IMR-90 (cell line): ENCODE data around the gene SV2B. TPM values are rescaled to one million over a fixed set of nuclear protein-coding genes. Genes with fewer than 3 reads are reported as not detected.

Experiments
- ATAC-seq: fragments of 200-7000 bp; cut with Tn5 transposase; 2 replicates; pipeline ENCODE4 v1.9.1; 2020; ENCODE audit warnings: low read depth, mild to moderate bottlenecking, moderate library complexity
- BruUV-seq: library from RNA; stranded (reverse); fragments of 400-500 nt; replicated peaks from 2 replicates; lab custom pipeline; 2021; lab: Mats Ljungman, UMichigan
- CTCF ChIA-PET: fragments of 300-600 bp; formaldehyde crosslinking; extraction: SDS; loops from one replicate; lab custom pipeline; 2021; ENCODE audit warnings: antibody characterized with exemption; lab: Yijun Ruan, JAX
- POLR2A ChIA-PET: fragments of 300-600 bp; sonication (Branson Sonifier 250); formaldehyde crosslinking; loops from one replicate; lab custom pipeline; 2022; ENCODE audit warnings: antibody characterized with exemption; ENCODE audit not compliant: unreplicated experiment; lab: Charles Lee
- DNase-seq: peaks from one replicate; pipeline ENCODE4 v3.0.0; 2013
- H2AFZ ChIP-seq: replicated peaks from 2 replicates; pipeline ENCODE3; 2013; ENCODE audit warnings: low read length, mild to moderate bottlenecking; ENCODE audit not compliant: poor library complexity
- H2AK5ac ChIP-seq: 2 replicates; pipeline ENCODE4 v1.6.1; 2013; ENCODE audit warnings: low read depth, low read length, inconsistent platforms
- H2AK9ac ChIP-seq: replicated peaks from 2 replicates; pipeline ENCODE3; 2013; ENCODE audit warnings: mild to moderate bottlenecking, low read depth, low read length, moderate library complexity; ENCODE audit not compliant: poor library complexity
- H2BK120ac ChIP-seq: 2 replicates; pipeline ENCODE4 v1.6.1; 2013; ENCODE audit warnings: low read depth, low read length, inconsistent platforms
- H2BK15ac ChIP-seq: 3 replicates; pipeline ENCODE4 v1.6.1; 2013; ENCODE audit warnings: low read depth, low read length, inconsistent platforms
- H2BK20ac ChIP-seq: 2 replicates; pipeline ENCODE4 v1.6.1; 2013; ENCODE audit warnings: low read depth, mild to moderate bottlenecking, inconsistent platforms, low read length, moderate library complexity
- H2BK5ac ChIP-seq: 2 replicates; pipeline ENCODE4 v1.6.1; 2013; ENCODE audit warnings: mild to moderate bottlenecking, low read depth, low read length, inconsistent platforms; ENCODE audit not compliant: poor library complexity, severe bottlenecking
- H3K14ac ChIP-seq: replicated peaks from 2 replicates; pipeline ENCODE4 v1.6.1; 2013; ENCODE audit warnings: low read depth, low read length, inconsistent platforms
- H3K18ac ChIP-seq: 2 replicates; pipeline ENCODE4 v1.6.1; 2013; ENCODE audit warnings: low read depth, low read length, control low read depth
- H3K23ac ChIP-seq: 2 replicates; pipeline ENCODE4 v1.6.1; 2013; ENCODE audit warnings: low read depth, low read length, inconsistent platforms
- H3K27ac ChIP-seq: 2 replicates; pipeline ENCODE4 v1.5.1; 2013; ENCODE audit warnings: mild to moderate bottlenecking, control low read depth, low read length; ENCODE audit not compliant: insufficient read depth
- H3K27me3 ChIP-seq: 2 replicates; pipeline ENCODE4 v1.6.1; 2013; ENCODE audit warnings: low read length; ENCODE audit not compliant: control insufficient read depth, insufficient read depth
- H3K36me3 ChIP-seq: 2 replicates; pipeline ENCODE4 v1.6.1; 2013; ENCODE audit warnings: low read length, mixed read lengths; ENCODE audit not compliant: control insufficient read depth, insufficient read depth
- H3K4ac ChIP-seq: 2 replicates; pipeline ENCODE4 v1.6.1; 2013; ENCODE audit warnings: low read depth, low read length, inconsistent platforms
- H3K4me1 ChIP-seq: 2 replicates; pipeline ENCODE4 v1.6.1; 2013; ENCODE audit warnings: low read length, mixed read lengths; ENCODE audit not compliant: control insufficient read depth, insufficient read depth
- H3K4me2 ChIP-seq: 2 replicates; pipeline ENCODE4 v1.6.1; 2013; ENCODE audit warnings: low read depth, mild to moderate bottlenecking, control low read depth, low read length, moderate library complexity
- H3K4me3 ChIP-seq: 2 replicates; pipeline ENCODE4 v1.5.1; 2013; ENCODE audit warnings: low read depth, mild to moderate bottlenecking, control low read depth, low read length, moderate library complexity; ENCODE audit not compliant: insufficient read depth
- H3K56ac ChIP-seq: 2 replicates; pipeline ENCODE4 v1.6.1; 2013; ENCODE audit warnings: low read length, inconsistent platforms; ENCODE audit not compliant: insufficient read depth; ENCODE audit errors: extremely low read depth
- H3K79me1 ChIP-seq, 2 experiments: 2 replicates each; pipeline ENCODE4 v1.6.1; 2013; ENCODE audit warnings: low read length in 2 of 2, inconsistent platforms in 1 of 2, low read depth in 1 of 2
- H3K9ac ChIP-seq: 2 replicates; pipeline ENCODE4 v1.6.1; 2013; ENCODE audit warnings: low read depth, low read length, control low read depth
- H3K9me1 ChIP-seq: 2 replicates; pipeline ENCODE4 v1.6.1; 2013; ENCODE audit warnings: low read length, inconsistent platforms; ENCODE audit not compliant: insufficient read depth
- H3K9me3 ChIP-seq: 2 replicates; pipeline ENCODE4 v1.6.1; 2013; ENCODE audit warnings: low read length; ENCODE audit not compliant: control insufficient read depth, insufficient read depth
- H4K20me1 ChIP-seq: 2 replicates; pipeline ENCODE4 v1.6.1; 2013; ENCODE audit warnings: low read length, inconsistent platforms; ENCODE audit not compliant: insufficient read depth
- H4K5ac ChIP-seq: 2 replicates; pipeline ENCODE4 v1.6.1; 2013; ENCODE audit warnings: mild to moderate bottlenecking, low read depth, low read length, control low read depth
- H4K8ac ChIP-seq, 2 experiments: 2 replicates each; pipeline ENCODE4 v1.6.1; 2013; ENCODE audit warnings: low read depth in 2 of 2, low read length in 2 of 2, control low read depth in 1 of 2, inconsistent platforms in 1 of 2
- H4K91ac ChIP-seq: 2 replicates; pipeline ENCODE4 v1.6.1; 2013; ENCODE audit warnings: low read depth, low read length, inconsistent platforms; ENCODE audit not compliant: insufficient read depth
- BHLHE40 ChIP-seq: fragments of 150-350 bp; IDR thresholded peaks from 2 replicates; pipeline ENCODE4 v1.6.1; 2016; ENCODE audit warnings: mild to moderate bottlenecking, low read depth, low read length
- CEBPB ChIP-seq: IDR thresholded peaks from 2 replicates; pipeline ENCODE4 v1.6.1; 2012; ENCODE audit warnings: low read depth, low read length, improper control_type of control experiment
- CHD1 ChIP-seq: IDR thresholded peaks from 2 replicates; pipeline ENCODE4 v1.6.1; 2012; ENCODE audit warnings: low read depth, low read length, improper control_type of control experiment
- MAFK ChIP-seq: IDR thresholded peaks from 2 replicates; pipeline ENCODE4 v1.6.1; 2012; ENCODE audit warnings: low read depth, low read length, improper control_type of control experiment
- MAZ ChIP-seq: IDR thresholded peaks from 2 replicates; pipeline ENCODE4 v1.6.1; 2012; ENCODE audit warnings: low read depth, mild to moderate bottlenecking, low read length, improper control_type of control experiment, moderate library complexity, borderline replicate concordance
- MXI1 ChIP-seq: IDR thresholded peaks from 2 replicates; pipeline ENCODE4 v1.6.1; 2012; ENCODE audit warnings: low read depth, mild to moderate bottlenecking, low read length, moderate library complexity, borderline replicate concordance
- NFE2L2 ChIP-seq: fragments of 150-350 bp; IDR thresholded peaks from 2 replicates; pipeline ENCODE4 v1.6.1; 2016; ENCODE audit warnings: low read depth, mild to moderate bottlenecking, low read length
- POLR2A ChIP-seq: IDR thresholded peaks from 2 replicates; pipeline ENCODE4 v1.6.1; 2012; ENCODE audit warnings: mild to moderate bottlenecking, low read depth, low read length
- RAD21 ChIP-seq: IDR thresholded peaks from 2 replicates; pipeline ENCODE4 v1.6.1; 2012; ENCODE audit warnings: low read length, improper control_type of control experiment
- RCOR1 ChIP-seq: IDR thresholded peaks from 2 replicates; pipeline ENCODE4 v1.6.1; 2012; ENCODE audit warnings: mild to moderate bottlenecking, low read length, improper control_type of control experiment; ENCODE audit not compliant: insufficient replicate concordance
- RFX5 ChIP-seq: IDR thresholded peaks from 2 replicates; pipeline ENCODE4 v1.8.0; 2012; ENCODE audit warnings: low read depth, mild to moderate bottlenecking, low read length, moderate library complexity
- SMC3 ChIP-seq: fragments of 150-350 bp; IDR thresholded peaks from 2 replicates; pipeline ENCODE4 v1.6.1; 2016; ENCODE audit warnings: low read depth, mild to moderate bottlenecking, antibody characterized with exemption, low read length, moderate library complexity
- WGBS, 2 experiments: methylation state at CpG; one replicate each; pipeline versions ENCODE4 v1.1.5 to v1.1.7; 2013; ENCODE audit warnings: missing lambda C conversion rate in 2 of 2; ENCODE audit not compliant: insufficient read length in 1 of 2; ENCODE audit errors: extremely low coverage in 2 of 2; 5-methylcytosine and 5-hydroxymethylcytosine counted together
- dilution Hi-C: fragments of 300-500 bp; cut with HindIII; formaldehyde crosslinking; loops from one replicate; pipeline ENCODE4 v1.14.3; 2018; ENCODE audit warnings: low sequenced_read_pairs; ENCODE audit not compliant: unreplicated experiment
- in situ Hi-C: fragments of 300-500 bp; cut with MboI; formaldehyde crosslinking; loops from 3 replicates; pipeline ENCODE4 v1.14.3; 2019; ENCODE audit warnings: low sequenced_read_pairs, inconsistent platforms, mixed read lengths
- intact Hi-C: fragments of 100-400 bp; cut with micrococcal nuclease; formaldehyde crosslinking; loops from 2 replicates; pipeline ENCODE4 v1.10.0; 2022
- polyA plus RNA-seq, 3 experiments: library from polyadenylated mRNA; depleted of rRNA; stranded (reverse); fragments of >200 nt; gene quantifications; 2 replicates each; pipeline ENCODE4 v1.2.3, GENCODE V29; 2012; ENCODE audit warnings: low replicate concordance in 1 of 3
- total RNA-seq: library from RNA; depleted of rRNA; stranded (reverse); fragments of >200 nt; gene quantifications from 2 replicates; pipeline ENCODE4 v1.2.3, GENCODE V29; 2012
- TF ChIP-seq, protein P1 (sequence below): fragments of 150-350 bp; IDR thresholded peaks from 2 replicates; pipeline ENCODE4 v1.6.1; 2017; ENCODE audit warnings: mild to moderate bottlenecking, antibody characterized with exemption, low read length, low read depth
- TF ChIP-seq, protein P2 (sequence below): fragments of 150-350 bp; IDR thresholded peaks from 2 replicates; pipeline ENCODE4 v1.6.1; 2016; ENCODE audit warnings: low read depth, mild to moderate bottlenecking, low read length, moderate library complexity, borderline replicate concordance
- TF ChIP-seq, protein P3 (sequence below): conservative IDR thresholded peaks from 2 replicates; pipeline ENCODE4 v1.5.1; 2012; ENCODE audit warnings: mild to moderate bottlenecking, low read depth, low read length, improper control_type of control experiment

SV2B gene
- total and polyA plus RNA-seq, 2 of the 4 experiments (the other 2 are of a cell fraction), result not detected

- Histone ChIP-seq H3K18ac (no peak overlapping the region), H3K4me1 (no peaks in the 10 kb centered on the region), H2BK15ac (no peak overlapping the region), H4K5ac (no peak overlapping the region), H3K9me1 (no peaks in the 10 kb centered on the region), H3K4ac (no peak overlapping the region), H3K9ac (no peak overlapping the region), H3K9me3 (no peaks in the 10 kb centered on the region), H3K79me1 (no peaks in the 10 kb centered on the region), H2BK5ac (no peak overlapping the region), H4K20me1 (no peaks in the 10 kb centered on the region), H2AK5ac (no peak overlapping the region), H3K27me3 (no peaks in the 10 kb centered on the region; the same call in 1 of the 2 replicates), H3K14ac (no peak overlapping the region), H4K91ac (no peak overlapping the region), H3K4me2 (no peak overlapping the region), H3K36me3 (no peaks in the 10 kb centered on the region), H3K4me3 (no peak overlapping the region), H4K8ac (no peak overlapping the region), H3K23ac (no peak overlapping the region), H3K27ac (no peak overlapping the region), H3K56ac (no peak overlapping the region), H2AK9ac (no peak overlapping the region), H2BK120ac (no peak overlapping the region), H2AFZ (no peak overlapping the region), H2BK20ac (no peak overlapping the region)
- BruUV-seq, result no TSS peak
- intact Hi-C loops (no loop called here), in situ Hi-C loops (no loop called here), dilution Hi-C loops (no loop called here)
- ChIA-PET POLR2A (no interaction called here), CTCF (no interaction called here)
- DNase-seq (no peak), ATAC-seq (no peak)
- WGBS, 2 experiments, result 60% methylated on average over 1 of the region's 10 CpGs; no CpG with 5 or more reads in 1 of the 2 experiments
- TF ChIP-seq CHD1 (no peak), RFX5 (no peak), POLR2A (no peak), CEBPB (no peak), NFE2L2 (no peak), MAFK (no peak), MAZ (no peak), BHLHE40 (no peak), RAD21 (no peak), SMC3 (no peak), RCOR1 (no peak), MXI1 (no peak)
- TF ChIP-seq, protein P1, sequence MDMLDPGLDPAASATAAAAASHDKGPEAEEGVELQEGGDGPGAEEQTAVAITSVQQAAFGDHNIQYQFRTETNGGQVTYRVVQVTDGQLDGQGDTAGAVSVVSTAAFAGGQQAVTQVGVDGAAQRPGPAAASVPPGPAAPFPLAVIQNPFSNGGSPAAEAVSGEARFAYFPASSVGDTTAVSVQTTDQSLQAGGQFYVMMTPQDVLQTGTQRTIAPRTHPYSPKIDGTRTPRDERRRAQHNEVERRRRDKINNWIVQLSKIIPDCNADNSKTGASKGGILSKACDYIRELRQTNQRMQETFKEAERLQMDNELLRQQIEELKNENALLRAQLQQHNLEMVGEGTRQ, result no peak
- TF ChIP-seq, protein P2, sequence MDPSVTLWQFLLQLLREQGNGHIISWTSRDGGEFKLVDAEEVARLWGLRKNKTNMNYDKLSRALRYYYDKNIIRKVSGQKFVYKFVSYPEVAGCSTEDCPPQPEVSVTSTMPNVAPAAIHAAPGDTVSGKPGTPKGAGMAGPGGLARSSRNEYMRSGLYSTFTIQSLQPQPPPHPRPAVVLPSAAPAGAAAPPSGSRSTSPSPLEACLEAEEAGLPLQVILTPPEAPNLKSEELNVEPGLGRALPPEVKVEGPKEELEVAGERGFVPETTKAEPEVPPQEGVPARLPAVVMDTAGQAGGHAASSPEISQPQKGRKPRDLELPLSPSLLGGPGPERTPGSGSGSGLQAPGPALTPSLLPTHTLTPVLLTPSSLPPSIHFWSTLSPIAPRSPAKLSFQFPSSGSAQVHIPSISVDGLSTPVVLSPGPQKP, result no peak
- TF ChIP-seq, protein P3, sequence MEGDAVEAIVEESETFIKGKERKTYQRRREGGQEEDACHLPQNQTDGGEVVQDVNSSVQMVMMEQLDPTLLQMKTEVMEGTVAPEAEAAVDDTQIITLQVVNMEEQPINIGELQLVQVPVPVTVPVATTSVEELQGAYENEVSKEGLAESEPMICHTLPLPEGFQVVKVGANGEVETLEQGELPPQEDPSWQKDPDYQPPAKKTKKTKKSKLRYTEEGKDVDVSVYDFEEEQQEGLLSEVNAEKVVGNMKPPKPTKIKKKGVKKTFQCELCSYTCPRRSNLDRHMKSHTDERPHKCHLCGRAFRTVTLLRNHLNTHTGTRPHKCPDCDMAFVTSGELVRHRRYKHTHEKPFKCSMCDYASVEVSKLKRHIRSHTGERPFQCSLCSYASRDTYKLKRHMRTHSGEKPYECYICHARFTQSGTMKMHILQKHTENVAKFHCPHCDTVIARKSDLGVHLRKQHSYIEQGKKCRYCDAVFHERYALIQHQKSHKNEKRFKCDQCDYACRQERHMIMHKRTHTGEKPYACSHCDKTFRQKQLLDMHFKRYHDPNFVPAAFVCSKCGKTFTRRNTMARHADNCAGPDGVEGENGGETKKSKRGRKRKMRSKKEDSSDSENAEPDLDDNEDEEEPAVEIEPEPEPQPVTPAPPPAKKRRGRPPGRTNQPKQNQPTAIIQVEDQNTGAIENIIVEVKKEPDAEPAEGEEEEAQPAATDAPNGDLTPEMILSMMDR, result no peak
Measured at GRCh38 chr15:91135201-91136130, 35.4 kb downstream of the SV2B start.
